ENCODE data around the gene TIMM13.

The TIMM13 gene

GRCh38 chr19:2391118-2391725 lies 36.2 kb downstream of the TIMM13 start:
- H3K4me3 ChIP-seq (replicated peaks; ENCODE audit: low read depth, low read length) = no peak overlapping the region
- TF ChIP-seq CTCF (IDR thresholded peaks at IDR 0.05; ENCODE audit: insufficient read depth, low read length, poor library complexity, severe bottlenecking) = peak; percentile 84
- H3K36me3 ChIP-seq (ENCODE audit: control insufficient read depth, insufficient read depth, low read length) = no peaks in the 10 kb centered on the region
- no peak for DNase-seq (ENCODE audit: extremely low read depth, insufficient read length)
- H3K27me3 ChIP-seq (replicated peaks; ENCODE audit: control insufficient read depth, insufficient read depth, low read length) = no peaks in the 10 kb centered on the region

- no peaks in the 10 kb centered on the region for H3K27me3 ChIP-seq (replicated peaks; ENCODE audit: control insufficient read depth, insufficient read depth, low read length)
- H3K36me3 ChIP-seq (ENCODE audit: control insufficient read depth, insufficient read depth, low read length) = no peaks in the 10 kb centered on the region
- H3K4me3 ChIP-seq (replicated peaks; ENCODE audit: low read depth, low read length) = no peak overlapping the region
- no peak for TF ChIP-seq CTCF (IDR thresholded peaks at IDR 0.05; ENCODE audit: insufficient read depth, low read length, poor library complexity, severe bottlenecking)
- DNase-seq (ENCODE audit: extremely low read depth, insufficient read length) = no peak
Observed at GRCh38 chr19:2389594-2389993, 37.8 kb downstream of the TIMM13 start.

GRCh38 chr19:2387367-2388288 lies 39.8 kb downstream of the TIMM13 start:
- Histone ChIP-seq H3K36me3 (ENCODE audit: control insufficient read depth, insufficient read depth, low read length) (no peaks in the 10 kb centered on the region), H3K27me3 (replicated peaks; ENCODE audit: control insufficient read depth, insufficient read depth, low read length) (no peaks in the 10 kb centered on the region), H3K4me3 (replicated peaks; ENCODE audit: low read depth, low read length) (no peak overlapping the region)
- DNase-seq (ENCODE audit: extremely low read depth, insufficient read length) = no peak
- TF ChIP-seq CTCF (IDR thresholded peaks at IDR 0.05; ENCODE audit: insufficient read depth, low read length, poor library complexity, severe bottlenecking) = no peak

- TF ChIP-seq CTCF (IDR thresholded peaks at IDR 0.05; ENCODE audit: insufficient read depth, low read length, poor library complexity, severe bottlenecking) = no peak
- Histone ChIP-seq H3K27me3 (replicated peaks; ENCODE audit: control insufficient read depth, insufficient read depth, low read length) (no peaks in the 10 kb centered on the region), H3K36me3 (ENCODE audit: control insufficient read depth, insufficient read depth, low read length) (no peaks in the 10 kb centered on the region), H3K4me3 (replicated peaks; ENCODE audit: low read depth, low read length) (no peak overlapping the region)
- no peak for DNase-seq (ENCODE audit: extremely low read depth, insufficient read length)
Observed at GRCh38 chr19:2385053-2385721, 42.2 kb downstream of the TIMM13 start.

GRCh38 chr19:2382530-2383222 lies 44.7 kb downstream of the TIMM13 start:
- no peak for TF ChIP-seq CTCF (IDR thresholded peaks at IDR 0.05; ENCODE audit: insufficient read depth, low read length, poor library complexity, severe bottlenecking)
- Histone ChIP-seq H3K36me3 (ENCODE audit: control insufficient read depth, insufficient read depth, low read length) (no peaks in the 10 kb centered on the region), H3K27me3 (replicated peaks; ENCODE audit: control insufficient read depth, insufficient read depth, low read length) (no peaks in the 10 kb centered on the region), H3K4me3 (replicated peaks; ENCODE audit: low read depth, low read length) (no peak overlapping the region)
- DNase-seq (ENCODE audit: extremely low read depth, insufficient read length) = no peak

All from GM06990 (cell line).